Choroid plexus epithelial cell (primary cell): Measurements from ENCODE around the gene WASF1.

Experiments
- DNase-seq: peaks from one replicate; pipeline ENCODE4 v3.0.0-alpha.2; 2010; ENCODE audit warnings: low read depth
- H3K4me3 ChIP-seq: 2 replicates; pipeline ENCODE4 v1.5.1; 2011; ENCODE audit warnings: low read depth, mild to moderate bottlenecking, control low read depth, low read length, moderate library complexity
- CTCF ChIP-seq: conservative IDR thresholded peaks from 2 replicates; pipeline ENCODE4 v1.5.1; 2011; ENCODE audit warnings: low read depth, mild to moderate bottlenecking, control low read depth, inconsistent platforms, low read length, moderate library complexity

Gene WASF1

GRCh38 chr6:110105296-110105695 is 74.2 kb downstream of the WASF1 start:
- no peak for DNase-seq
- TF ChIP-seq CTCF: no peak
- no peak overlapping the region for H3K4me3 ChIP-seq

- TF ChIP-seq CTCF: no peak
- no peak overlapping the region for H3K4me3 ChIP-seq
- DNase-seq: no peak
These were observed 76.2 kb downstream of the WASF1 start for GRCh38 chr6:110103260-110103659.

GRCh38 chr6:110102411-110102810 is 77.1 kb downstream of the WASF1 start:
- no peak for TF ChIP-seq CTCF
- no peak for DNase-seq
- H3K4me3 ChIP-seq: no peak overlapping the region

- no peak for DNase-seq
- TF ChIP-seq CTCF: no peak
- no peak overlapping the region for H3K4me3 ChIP-seq
These were observed 77.6 kb downstream of the WASF1 start for GRCh38 chr6:110101885-110102284.

GRCh38 chr6:110098511-110099116 is 80.9 kb downstream of the WASF1 start:
- DNase-seq: no peak
- no peak for TF ChIP-seq CTCF

GRCh38 chr6:110097443-110097842 is 82.0 kb downstream of the WASF1 start:
- DNase-seq: no peak
- H3K4me3 ChIP-seq: no peak overlapping the region

More at GRCh38 chr6:110098511-110099116, 80.9 kb downstream of the WASF1 start:
- no peak overlapping the region for H3K4me3 ChIP-seq

More at GRCh38 chr6:110097443-110097842, 82.0 kb downstream of the WASF1 start:
- no peak for TF ChIP-seq CTCF
